Body of pancreas (tissue), 4 donors: ENCODE measurements around the gene TAS2R39. TPM values are rescaled to one million over a fixed set of nuclear protein-coding genes. Genes with fewer than 3 reads are reported as not detected.
A peak's percentile ranks its signal among the peaks of the same experiment; 100 is the strongest.

Experiments used
- ATAC-seq: fragments of 150-250 bp; one replicate; pipeline ENCODE4 v1.9.1; 2016
- DNase-seq, 4 donors: peaks; one replicate each; pipeline ENCODE4 v3.0.0-alpha.2; 2019
- H3K27ac ChIP-seq, 4 donors: fragments of 200-600 bp; sonication (generic); 1 replicate in 3 of 4; 2 replicates in 1 of 4; pipeline versions ENCODE4 v1.5.1 to v1.6.1; 2016 to 2019; ENCODE audit warnings: mild to moderate bottlenecking in 1 of 4, mixed read lengths in 1 of 4, moderate library complexity in 1 of 4
- H3K27me3 ChIP-seq, 2 donors: fragments of 200-600 bp; sonication (generic); one replicate each; pipeline ENCODE4 v1.6.0; 2016; ENCODE audit warnings: mild to moderate bottlenecking in 1 of 2
- H3K36me3 ChIP-seq, 2 donors: fragments of 200-600 bp; sonication (generic); replicated peaks in 1 of 2; 2 replicates each; pipeline ENCODE4 v1.5.1; 2016; ENCODE audit warnings: low read depth in 2 of 2; ENCODE audit not compliant: insufficient read depth in 1 of 2
- H3K4me1 ChIP-seq: fragments of 200-600 bp; sonication (generic); one replicate; pipeline ENCODE4 v1.6.0; 2016
- H3K4me3 ChIP-seq, 2 donors: fragments of 200-600 bp; sonication (generic); 1 replicate in 1 of 2; 2 replicates in 1 of 2; pipeline ENCODE4 v1.5.1; 2016 to 2019
- H3K9me3 ChIP-seq, 3 donors: fragments of 200-600 bp; sonication (generic); 1 replicate in 2 of 3; 2 replicates in 1 of 3; pipeline ENCODE4 v1.5.1; 2016
- CTCF ChIP-seq, 7 experiments: fragments of 450-650 bp in 4 of 7; fragments of 200-600 bp in 3 of 7; sonication (generic) in 3 of 7; IDR thresholded peaks; one replicate each; pipeline ENCODE4 v1.5.1; 2016 to 2019; ENCODE audit warnings: antibody characterized with exemption in 7 of 7
- POLR2A ChIP-seq, 3 donors: fragments of 450-650 bp; IDR thresholded peaks; one replicate each; pipeline ENCODE4 v1.6.1; 2016; ENCODE audit warnings: antibody characterized with exemption in 3 of 3, mild to moderate bottlenecking in 2 of 3
- WGBS, 2 donors: methylation state at CpG; one replicate each; pipeline ENCODE4 v1.1.5; 2017; 5-methylcytosine and 5-hydroxymethylcytosine counted together
- intact Hi-C: fragments of 100-400 bp; cut with DNase I; formaldehyde crosslinking; loops from one replicate; pipeline ENCODE4 v1.15.1; 2023
- total RNA-seq, 2 donors: library from RNA; depleted of rRNA; stranded (reverse); fragments of >200 nt; gene quantifications; one replicate each; pipeline ENCODE4 v1.1.0, GENCODE V29; 2016

The TAS2R39 gene
- total RNA-seq, 2 donors from 2014 or later, result not detected

- Histone ChIP-seq H3K27me3 (no peaks in the 10 kb centered on the region), H3K4me3 (no peak overlapping the region), H3K27ac (no peak overlapping the region), H3K4me1 (no peaks in the 10 kb centered on the region), H3K36me3 (no peaks in the 10 kb centered on the region), H3K9me3 (no peaks in the 10 kb centered on the region)
- DNase-seq, result peak; percentile 66 to 76 (median 74)
- peak; percentile 94 for ATAC-seq
- 13 to 16% methylated on average over 8 of the region's 8 CpGs for WGBS, 2 donors
- intact Hi-C loops, result loop anchor here (5.0 kb wide), 1 partner anchor 208 kb away; no protein-coding TSS in a partner anchor
- TF ChIP-seq POLR2A (IDR thresholded peaks at IDR 0.05), result no peak
- peak; percentile 96 to 100 (median 100) for TF ChIP-seq CTCF (IDR thresholded peaks at IDR 0.05)
Measured at GRCh38 chr7:143214789-143215679, 31.8 kb downstream of the TAS2R39 start.

- Histone ChIP-seq H3K4me3 (no peak overlapping the region), H3K36me3 (no peaks in the 10 kb centered on the region), H3K27me3 (no peaks in the 10 kb centered on the region), H3K4me1 (no peaks in the 10 kb centered on the region), H3K27ac (no peak overlapping the region), H3K9me3 (no peaks in the 10 kb centered on the region)
- DNase-seq (no peak), ATAC-seq (no peak)
- 76 to 78% methylated on average over 6 of the region's 6 CpGs for WGBS, 2 donors
- intact Hi-C loops, result no loop called here
- no peak for TF ChIP-seq CTCF (IDR thresholded peaks at IDR 0.05)
- TF ChIP-seq POLR2A (IDR thresholded peaks at IDR 0.05), result no peak
Measured at GRCh38 chr7:143216151-143216550, 32.9 kb downstream of the TAS2R39 start.

- DNase-seq (no peak), ATAC-seq (no peak)
- Histone ChIP-seq H3K4me3 (no peak overlapping the region), H3K27me3 (no peaks in the 10 kb centered on the region), H3K4me1 (no peaks in the 10 kb centered on the region), H3K36me3 (no peaks in the 10 kb centered on the region), H3K9me3 (no peaks in the 10 kb centered on the region), H3K27ac (no peak overlapping the region)
- no peak for TF ChIP-seq POLR2A (IDR thresholded peaks at IDR 0.05)
- no peak for TF ChIP-seq CTCF (IDR thresholded peaks at IDR 0.05)
- intact Hi-C loops, result no loop called here
- WGBS, 2 donors, result 79 to 80% methylated on average over 2 of the region's 2 CpGs
Measured at GRCh38 chr7:143216686-143217085, 33.5 kb downstream of the TAS2R39 start.

GRCh38 chr7:143217806-143218205 is 34.6 kb downstream of the TAS2R39 start:
- no peak overlapping the region for H3K27ac ChIP-seq

More at GRCh38 chr7:143217806-143218205, 34.6 kb downstream of the TAS2R39 start:
- Histone ChIP-seq H3K4me1 (no peaks in the 10 kb centered on the region), H3K27me3 (no peaks in the 10 kb centered on the region), H3K9me3 (no peaks in the 10 kb centered on the region), H3K36me3 (no peaks in the 10 kb centered on the region), H3K4me3 (no peak overlapping the region)
- 79 to 83% methylated on average over 2 of the region's 2 CpGs for WGBS, 2 donors
- DNase-seq (no peak), ATAC-seq (no peak)
- TF ChIP-seq CTCF (IDR thresholded peaks at IDR 0.05) (no peak), POLR2A (IDR thresholded peaks at IDR 0.05) (no peak)
- intact Hi-C loops, result no loop called here
